Endothelial cell of umbilical vein (primary cell): ENCODE measurements around the gene ZMPSTE24. TPM values are rescaled to one million over a fixed set of nuclear protein-coding genes. Genes with fewer than 3 reads are reported as not detected.

ENCODE experiments used
- BruUV-seq: library from RNA; stranded (reverse); fragments of 400-500 nt; replicated peaks from 2 replicates; lab custom pipeline; 2021; lab: Mats Ljungman, UMichigan
- CTCF ChIA-PET: fragments of 300-600, 350-600 bp; sonication (Branson Sonifier 250); formaldehyde crosslinking; loops from one replicate; lab custom pipeline; 2021; ENCODE audit warnings: antibody characterized with exemption, inconsistent platforms; lab: Charles Lee
- POLR2A ChIA-PET: fragments of 300-600, 350-600 bp; sonication (Branson Sonifier 250); formaldehyde crosslinking; loops from one replicate; lab custom pipeline; 2021; ENCODE audit warnings: antibody characterized with exemption, inconsistent platforms; lab: Charles Lee
- DNase-seq: peaks from one replicate; pipeline ENCODE4 v3.0.0-alpha.2; 2011; ENCODE audit warnings: low read depth, low spot score
- FAIRE-seq: peaks from 2 replicates; lab custom pipeline; 2011; peaks lifted over from hg19 to GRCh38; lab: Jason Lieb, UNC
- H2AFZ ChIP-seq: 2 replicates; pipeline ENCODE4 v1.6.0; 2012; ENCODE audit warnings: low read depth, low read length, control low read depth, inconsistent platforms
- H3K27ac ChIP-seq: 2 replicates; pipeline ENCODE4 v1.5.1; 2011; ENCODE audit warnings: low read depth, mild to moderate bottlenecking, control low read depth, low read length, moderate library complexity; ENCODE audit not compliant: insufficient read depth
- H3K27me3 ChIP-seq, 2 experiments: 2 replicates each; pipeline versions ENCODE4 v1.6.0 to v1.6.1; 2011; ENCODE audit warnings: low read length in 2 of 2, mixed read lengths in 1 of 2; ENCODE audit not compliant: control insufficient read depth in 2 of 2, insufficient read depth in 2 of 2
- H3K36me3 ChIP-seq, 2 experiments: 2 replicates in 1 of 2; 3 replicates in 1 of 2; pipeline ENCODE4 v1.5.1; 2011; ENCODE audit warnings: low read length in 2 of 2, mild to moderate bottlenecking in 1 of 2, moderate library complexity in 1 of 2; ENCODE audit not compliant: control insufficient read depth in 2 of 2, insufficient read depth in 2 of 2; ENCODE audit errors: extremely low read depth in 1 of 2
- H3K4me1 ChIP-seq: 3 replicates; pipeline ENCODE4 v1.5.1; 2011; ENCODE audit warnings: mild to moderate bottlenecking, low read length; ENCODE audit not compliant: control insufficient read depth, insufficient read depth; ENCODE audit errors: extremely low read depth
- H3K4me2 ChIP-seq: 2 replicates; pipeline ENCODE4 v1.6.1; 2011; ENCODE audit warnings: low read length, control low read depth, mixed read lengths; ENCODE audit not compliant: insufficient read depth
- H3K4me3 ChIP-seq, 3 experiments: fragments of 200-600 bp in 1 of 3; sonication (generic), shearing (Covaris generic) in 1 of 3; replicated peaks in 1 of 3; 2 replicates each; pipeline ENCODE4 v1.5.1; 2011 to 2016; ENCODE audit warnings: control low read depth in 3 of 3, low read length in 3 of 3, mild to moderate bottlenecking in 2 of 3, inconsistent platforms in 1 of 3, low read depth in 1 of 3, moderate library complexity in 1 of 3; ENCODE audit not compliant: insufficient read depth in 1 of 3
- H3K79me2 ChIP-seq: 2 replicates; pipeline ENCODE4 v1.6.0; 2012; ENCODE audit warnings: low read length, inconsistent platforms; ENCODE audit not compliant: control insufficient read depth, insufficient read depth
- H3K9ac ChIP-seq: replicated peaks from 2 replicates; pipeline ENCODE3; 2011; ENCODE audit warnings: low read length, control low read depth; ENCODE audit not compliant: insufficient read depth; ENCODE audit errors: extremely low read depth
- H3K9me1 ChIP-seq: replicated peaks from 3 replicates; pipeline ENCODE4 v1.6.0; 2011; ENCODE audit warnings: mild to moderate bottlenecking, low read length; ENCODE audit not compliant: control insufficient read depth, insufficient read depth; ENCODE audit errors: extremely low read depth
- H3K9me3 ChIP-seq: replicated peaks from 2 replicates; pipeline ENCODE4 v1.5.1; 2012; ENCODE audit warnings: low read length, inconsistent platforms; ENCODE audit not compliant: control insufficient read depth, insufficient read depth
- H4K20me1 ChIP-seq: replicated peaks from 2 replicates; pipeline ENCODE3; 2011; ENCODE audit warnings: mild to moderate bottlenecking, low read length; ENCODE audit not compliant: control insufficient read depth, insufficient read depth; ENCODE audit errors: extremely low read depth
- FOS ChIP-seq: IDR thresholded peaks from 2 replicates; pipeline ENCODE4 v1.6.1; 2011; ENCODE audit warnings: mild to moderate bottlenecking, low read length, moderate library complexity, borderline replicate concordance; ENCODE audit not compliant: insufficient read depth
- GATA2 ChIP-seq: IDR thresholded peaks from 2 replicates; pipeline ENCODE4 v1.7.0; 2011; ENCODE audit warnings: low read depth, mild to moderate bottlenecking, moderate library complexity, mixed read lengths, low read length; ENCODE audit not compliant: insufficient read length, insufficient read depth
- JUN ChIP-seq: IDR thresholded peaks from 2 replicates; pipeline ENCODE4 v1.6.1; 2011; ENCODE audit warnings: borderline replicate concordance, low read depth; ENCODE audit not compliant: insufficient read length, insufficient read depth
- MYC ChIP-seq: IDR thresholded peaks from one replicate; pipeline ENCODE4 v1.6.1; 2011; ENCODE audit warnings: mild to moderate bottlenecking, low read depth, low read length
- POLR2A ChIP-seq: IDR thresholded peaks from 2 replicates; pipeline ENCODE4 v1.6.1; 2012; ENCODE audit warnings: low read depth, mild to moderate bottlenecking, control low read depth, low read length
- POLR2AphosphoS5 ChIP-seq: IDR thresholded peaks from 2 replicates; pipeline ENCODE4 v1.6.1; 2012; ENCODE audit warnings: low read depth, mild to moderate bottlenecking, control low read depth, low read length, moderate library complexity; ENCODE audit not compliant: insufficient read depth
- dilution Hi-C: fragments of 300-500 bp; cut with MboI; formaldehyde crosslinking; loops from one replicate; pipeline ENCODE4 v1.15.0; 2019; ENCODE audit warnings: low sequenced_read_pairs; ENCODE audit not compliant: extremely low pct_ligation_motif_present
- intact Hi-C: fragments of 100-400 bp; cut with micrococcal nuclease; formaldehyde crosslinking; loops from one replicate; pipeline ENCODE4 v1.10.0; 2022
- polyA plus RNA-seq, 4 experiments: library from polyadenylated mRNA; depleted of rRNA in 3 of 4; stranded (reverse) in 3 of 4; unstranded in 1 of 4; fragments of >200 nt; gene quantifications; 2 replicates each; pipeline versions ENCODE4 v1.2.1 to v1.2.3, GENCODE V29; 2011 to 2012; ENCODE audit warnings: missing spikeins in 1 of 4
- total RNA-seq: library from RNA; stranded (reverse); gene quantifications from 2 replicates; pipeline ENCODE4 v1.2.3, GENCODE V29; 2021
- TF ChIP-seq, protein P1 (sequence below), 2 donors: IDR thresholded peaks; 1 replicate in 1 of 2; 2 replicates in 1 of 2; pipeline ENCODE4 v1.5.1; 2011; ENCODE audit warnings: low read length in 2 of 2, mild to moderate bottlenecking in 2 of 2, moderate library complexity in 2 of 2, control low read depth in 1 of 2, inconsistent platforms in 1 of 2, low read depth in 1 of 2; ENCODE audit not compliant: insufficient read depth in 1 of 2; ENCODE audit errors: extremely low read depth in 1 of 2

Gene ZMPSTE24
- total and polyA plus RNA-seq, 2 donors (not counting 3 experiments of a cell fraction or from before 2014, with no cell fraction given), result 16.9 to 44.7 TPM

DNA sequence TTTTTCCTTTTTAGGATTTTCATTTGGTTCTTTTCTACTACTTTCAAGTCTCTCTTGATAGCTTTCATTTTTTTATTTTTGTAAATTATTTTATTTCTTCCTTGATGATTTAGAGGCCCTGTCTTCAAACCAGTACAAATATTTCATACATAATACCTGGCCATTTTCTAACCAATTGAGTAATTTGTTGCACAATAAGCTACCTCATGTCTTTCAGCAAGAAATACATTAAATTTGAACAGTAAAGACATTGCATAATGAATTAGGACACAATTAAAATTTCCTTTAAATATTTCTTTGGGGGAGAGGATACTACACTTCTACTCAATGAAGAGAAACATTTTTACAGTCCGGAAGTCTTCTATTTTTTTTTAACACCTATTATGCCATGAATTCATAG lies 74.7 kb downstream of the ZMPSTE24 start:
- BruUV-seq, result no TSS peak
- Histone ChIP-seq H4K20me1 (no peaks in the 10 kb centered on the region), H3K9me3 (no peaks in the 10 kb centered on the region), H3K9ac (no peak overlapping the region), H3K9me1 (no peaks in the 10 kb centered on the region), H3K4me3 (no peak overlapping the region), H3K27ac (no peak overlapping the region), H3K27me3 (peaks cover 0 to 6% of the 10 kb centered on the region in 2 experiments), H2AFZ (no peak overlapping the region), H3K79me2 (no peaks in the 10 kb centered on the region), H3K4me1 (no peaks in the 10 kb centered on the region), H3K4me2 (no peak overlapping the region), H3K36me3 (no peaks in the 10 kb centered on the region)
- FAIRE-seq, result no peak
- no peak for DNase-seq
- dilution Hi-C loops, result no loop called here
- intact Hi-C loops, result no loop called here
- TF ChIP-seq POLR2AphosphoS5 (no peak), MYC (no peak), POLR2A (no peak), JUN (no peak)
- TF ChIP-seq, protein P1, sequence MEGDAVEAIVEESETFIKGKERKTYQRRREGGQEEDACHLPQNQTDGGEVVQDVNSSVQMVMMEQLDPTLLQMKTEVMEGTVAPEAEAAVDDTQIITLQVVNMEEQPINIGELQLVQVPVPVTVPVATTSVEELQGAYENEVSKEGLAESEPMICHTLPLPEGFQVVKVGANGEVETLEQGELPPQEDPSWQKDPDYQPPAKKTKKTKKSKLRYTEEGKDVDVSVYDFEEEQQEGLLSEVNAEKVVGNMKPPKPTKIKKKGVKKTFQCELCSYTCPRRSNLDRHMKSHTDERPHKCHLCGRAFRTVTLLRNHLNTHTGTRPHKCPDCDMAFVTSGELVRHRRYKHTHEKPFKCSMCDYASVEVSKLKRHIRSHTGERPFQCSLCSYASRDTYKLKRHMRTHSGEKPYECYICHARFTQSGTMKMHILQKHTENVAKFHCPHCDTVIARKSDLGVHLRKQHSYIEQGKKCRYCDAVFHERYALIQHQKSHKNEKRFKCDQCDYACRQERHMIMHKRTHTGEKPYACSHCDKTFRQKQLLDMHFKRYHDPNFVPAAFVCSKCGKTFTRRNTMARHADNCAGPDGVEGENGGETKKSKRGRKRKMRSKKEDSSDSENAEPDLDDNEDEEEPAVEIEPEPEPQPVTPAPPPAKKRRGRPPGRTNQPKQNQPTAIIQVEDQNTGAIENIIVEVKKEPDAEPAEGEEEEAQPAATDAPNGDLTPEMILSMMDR (IDR thresholded peaks at IDR 0.05; ENCODE audit: extremely low read depth in 1 of 2, insufficient read depth in 1 of 2, low read depth in 1 of 2, low read length in 2 of 2), result no peak
- ChIA-PET CTCF (interaction anchor here (2.0 to 2.5 kb wide), 3 partner anchors 16 to 189 kb away, joined by 8 to 11 read pairs (median 9); partner anchors contain the start of gene COL9A2), POLR2A (no interaction called here)

- H3K9ac ChIP-seq, result no peak overlapping the region
- H3K27me3 ChIP-seq, result peaks cover 4% of the 10 kb centered on the region in 2 experiments
- intact Hi-C loops, result loop anchor here (5.0 kb wide), 1 partner anchor 240 kb away; the partner anchor contains the start of gene PPT1
- no peak overlapping the region for H3K27ac ChIP-seq
- no peak overlapping the region for H2AFZ ChIP-seq
- DNase-seq (no peak), FAIRE-seq (no peak)
- no peaks in the 10 kb centered on the region for H3K79me2 ChIP-seq
- H3K4me1 ChIP-seq, result no peaks in the 10 kb centered on the region
- H3K4me3 ChIP-seq, result no peak overlapping the region
- dilution Hi-C loops, result no loop called here
- CTCF ChIA-PET, result interaction anchor here (1.0 to 9.4 kb wide), 26 partner anchors 14 to 279 kb away, joined by 3 to 362 read pairs (median 10); partner anchors contain the start of genes COL9A2, RLF and SMAP2
- POLR2A ChIA-PET, result interaction anchor here (0.6 kb wide), 1 partner anchor 249 kb away, joined by 5 read pairs; no protein-coding TSS in a partner anchor
- no peaks in the 10 kb centered on the region for H3K9me1 ChIP-seq
- H4K20me1 ChIP-seq, result no peaks in the 10 kb centered on the region
- no peaks in the 10 kb centered on the region for H3K36me3 ChIP-seq
- TF ChIP-seq GATA2, result no peak
- TF ChIP-seq POLR2AphosphoS5, result no peak
- TF ChIP-seq JUN, result no peak
- no peak for TF ChIP-seq FOS
- no peak overlapping the region for H3K4me2 ChIP-seq
- no peaks in the 10 kb centered on the region for H3K9me3 ChIP-seq
- no TSS peak for BruUV-seq
Measured at GRCh38 chr1:40337443-40337842, 79.4 kb downstream of the ZMPSTE24 start.
